Adrenal gland (tissue), 5 donors: Measurements from ENCODE around the gene SLC1A1.

Experiments
- POLR2A ChIP-seq, 2 donors: fragments of 450-650 bp; IDR thresholded peaks; one replicate each; pipeline ENCODE4 v1.6.1; 2017; ENCODE audit warnings: antibody characterized with exemption in 2 of 2, mild to moderate bottlenecking in 2 of 2, moderate library complexity in 1 of 2
- TF ChIP-seq, protein P1 (sequence below), 6 experiments: fragments of 450-650 bp in 4 of 6; fragments of 200-600 bp in 2 of 6; sonication (generic) in 1 of 6; IDR thresholded peaks; 1 replicate in 5 of 6; 2 replicates in 1 of 6; pipeline versions ENCODE4 v1.5.1 to v1.8.0; 2016 to 2021; ENCODE audit warnings: antibody characterized with exemption in 6 of 6, mild to moderate bottlenecking in 2 of 6, moderate library complexity in 1 of 6
- donor health status: DM: no; HTN: no; CAD: no.

DNA sequence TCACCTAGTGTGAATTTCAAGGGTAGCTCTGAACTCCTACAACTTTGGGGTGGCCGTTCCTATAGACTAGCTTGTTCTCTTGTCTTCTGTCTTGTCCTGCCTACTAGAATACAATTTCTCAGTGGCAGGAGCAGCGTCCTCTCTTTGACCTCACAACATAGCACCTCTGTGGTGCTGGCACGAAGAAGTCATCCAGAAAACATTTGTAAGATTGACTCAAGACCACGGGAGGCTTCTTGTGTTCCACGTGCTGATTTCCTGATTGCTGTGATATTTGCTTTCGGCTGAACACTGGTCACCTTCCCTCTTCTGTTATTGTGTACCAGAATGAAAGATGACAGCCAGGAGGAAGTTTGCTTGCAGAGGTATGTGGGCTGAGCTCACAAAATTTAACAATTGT is 27.0 kb downstream of the SLC1A1 start:
- no peak for TF ChIP-seq POLR2A (IDR thresholded peaks at IDR 0.05)
- TF ChIP-seq, protein P1, sequence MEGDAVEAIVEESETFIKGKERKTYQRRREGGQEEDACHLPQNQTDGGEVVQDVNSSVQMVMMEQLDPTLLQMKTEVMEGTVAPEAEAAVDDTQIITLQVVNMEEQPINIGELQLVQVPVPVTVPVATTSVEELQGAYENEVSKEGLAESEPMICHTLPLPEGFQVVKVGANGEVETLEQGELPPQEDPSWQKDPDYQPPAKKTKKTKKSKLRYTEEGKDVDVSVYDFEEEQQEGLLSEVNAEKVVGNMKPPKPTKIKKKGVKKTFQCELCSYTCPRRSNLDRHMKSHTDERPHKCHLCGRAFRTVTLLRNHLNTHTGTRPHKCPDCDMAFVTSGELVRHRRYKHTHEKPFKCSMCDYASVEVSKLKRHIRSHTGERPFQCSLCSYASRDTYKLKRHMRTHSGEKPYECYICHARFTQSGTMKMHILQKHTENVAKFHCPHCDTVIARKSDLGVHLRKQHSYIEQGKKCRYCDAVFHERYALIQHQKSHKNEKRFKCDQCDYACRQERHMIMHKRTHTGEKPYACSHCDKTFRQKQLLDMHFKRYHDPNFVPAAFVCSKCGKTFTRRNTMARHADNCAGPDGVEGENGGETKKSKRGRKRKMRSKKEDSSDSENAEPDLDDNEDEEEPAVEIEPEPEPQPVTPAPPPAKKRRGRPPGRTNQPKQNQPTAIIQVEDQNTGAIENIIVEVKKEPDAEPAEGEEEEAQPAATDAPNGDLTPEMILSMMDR (IDR thresholded peaks at IDR 0.05) = no peak
